CD14-positive monocyte (primary cell): ENCODE data around the gene FATE1. TPM values are rescaled to one million over a fixed set of nuclear protein-coding genes. Genes with fewer than 3 reads are reported as not detected.

ENCODE experiments used
- DNase-seq, 3 donors: peaks; one replicate each; pipeline ENCODE4 v3.0.0-alpha.2; 2011 to 2022
- H2AFZ ChIP-seq: 2 replicates; pipeline ENCODE4 v1.6.0; 2012; ENCODE audit warnings: mild to moderate bottlenecking, low read depth, low read length, inconsistent platforms; ENCODE audit not compliant: insufficient read depth, poor library complexity, severe bottlenecking
- H3K27ac ChIP-seq, 2 donors: 1 replicate in 1 of 2; 2 replicates in 1 of 2; pipeline ENCODE4 v1.5.1; 2012 to 2013; ENCODE audit warnings: low read length in 2 of 2, control low read depth in 1 of 2, inconsistent platforms in 1 of 2, low read depth in 1 of 2, mild to moderate bottlenecking in 1 of 2
- H3K27me3 ChIP-seq, 2 donors: one replicate each; pipeline versions ENCODE4 v1.6.0 to v1.6.1; 2011 to 2013; ENCODE audit warnings: low read length in 2 of 2; ENCODE audit not compliant: control insufficient read depth in 2 of 2, insufficient read depth in 2 of 2
- H3K36me3 ChIP-seq, 2 donors: replicated peaks in 1 of 2; 1 replicate in 1 of 2; 2 replicates in 1 of 2; pipeline versions ENCODE4 v1.5.1 to v1.6.1; 2012 to 2013; ENCODE audit warnings: low read length in 2 of 2, control low read depth in 1 of 2, inconsistent platforms in 1 of 2, mild to moderate bottlenecking in 1 of 2; ENCODE audit not compliant: insufficient read depth in 2 of 2, control insufficient read depth in 1 of 2
- H3K4me1 ChIP-seq, 2 donors: 1 replicate in 1 of 2; 2 replicates in 1 of 2; pipeline versions ENCODE4 v1.5.1 to v1.6.1; 2012 to 2013; ENCODE audit warnings: low read length in 2 of 2, control low read depth in 1 of 2, inconsistent platforms in 1 of 2, mild to moderate bottlenecking in 1 of 2, moderate library complexity in 1 of 2; ENCODE audit not compliant: insufficient read depth in 2 of 2, control insufficient read depth in 1 of 2
- H3K4me2 ChIP-seq: replicated peaks from 2 replicates; pipeline ENCODE3; 2012; ENCODE audit warnings: low read length, moderate library complexity, mild to moderate bottlenecking; ENCODE audit not compliant: poor library complexity, severe bottlenecking; ENCODE audit errors: extremely low read depth
- H3K4me3 ChIP-seq, 3 experiments: fragments of 200-600 bp in 1 of 3; sonication (generic) in 1 of 3; replicated peaks in 1 of 3; 1 replicate in 2 of 3; 2 replicates in 1 of 3; pipeline ENCODE4 v1.5.1; 2011 to 2013; ENCODE audit warnings: low read length in 3 of 3, mild to moderate bottlenecking in 3 of 3, control low read depth in 2 of 3, low read depth in 2 of 3, inconsistent platforms in 1 of 3, moderate library complexity in 1 of 3
- H3K79me2 ChIP-seq: 2 replicates; pipeline ENCODE4 v1.6.0; 2012; ENCODE audit warnings: mild to moderate bottlenecking, control low read depth, inconsistent platforms, low read length, moderate library complexity; ENCODE audit not compliant: insufficient read depth
- H3K9ac ChIP-seq: 2 replicates; pipeline ENCODE4 v1.6.0; 2017; ENCODE audit warnings: low read length, mild to moderate bottlenecking; ENCODE audit not compliant: insufficient read depth, poor library complexity, severe bottlenecking
- H3K9me3 ChIP-seq, 2 donors: replicated peaks in 1 of 2; 1 replicate in 1 of 2; 2 replicates in 1 of 2; pipeline versions ENCODE4 v1.5.1 to v1.6.1; 2012 to 2013; ENCODE audit warnings: low read length in 2 of 2, control low read depth in 1 of 2; ENCODE audit not compliant: control insufficient read depth in 1 of 2, insufficient read depth in 1 of 2
- H4K20me1 ChIP-seq: 2 replicates; pipeline ENCODE4 v1.6.0; 2012; ENCODE audit warnings: mild to moderate bottlenecking, low read length, control low read depth, moderate library complexity; ENCODE audit not compliant: insufficient read depth
- H3K27ac Mint-ChIP-seq, 7 donors: one replicate each; pipeline ENCODE4 v1.8.0; 2020; ENCODE audit warnings: mild to moderate bottlenecking in 7 of 7, mixed read lengths in 7 of 7, moderate library complexity in 6 of 7, inconsistent platforms in 2 of 7
- H3K27me3 Mint-ChIP-seq, 3 donors: one replicate each; pipeline ENCODE4 v1.8.0; 2021 to 2022; ENCODE audit warnings: low read depth in 3 of 3, mild to moderate bottlenecking in 3 of 3, mixed read lengths in 3 of 3, moderate library complexity in 3 of 3, inconsistent platforms in 1 of 3
- H3K36me3 Mint-ChIP-seq, 2 donors: one replicate each; pipeline ENCODE4 v1.8.0; 2020; ENCODE audit warnings: mixed read lengths in 2 of 2, inconsistent platforms in 1 of 2, mild to moderate bottlenecking in 1 of 2
- H3K4me1 Mint-ChIP-seq: one replicate; pipeline ENCODE4 v1.8.0; 2020; ENCODE audit warnings: mild to moderate bottlenecking, mixed read lengths
- H3K4me3 Mint-ChIP-seq, 2 donors: one replicate each; pipeline ENCODE4 v1.8.0; 2020; ENCODE audit warnings: mild to moderate bottlenecking in 2 of 2, mixed read lengths in 2 of 2, moderate library complexity in 1 of 2
- H3K9me3 Mint-ChIP-seq, 7 donors: one replicate each; pipeline ENCODE4 v1.8.0; 2020 to 2022; ENCODE audit warnings: mixed read lengths in 7 of 7, mild to moderate bottlenecking in 6 of 7, moderate library complexity in 6 of 7, inconsistent platforms in 2 of 7
- CTCF ChIP-seq: fragments of 200-600 bp; IDR thresholded peaks from one replicate; pipeline ENCODE4 v1.8.0; 2022; ENCODE audit warnings: antibody characterized with exemption, mild to moderate bottlenecking
- WGBS: methylation state at CpG from one replicate; pipeline ENCODE4 v1.1.5; 2013; ENCODE audit warnings: missing lambda C conversion rate; ENCODE audit not compliant: insufficient coverage; 5-methylcytosine and 5-hydroxymethylcytosine counted together
- intact Hi-C, 2 donors: fragments of 100-400 bp; cut with micrococcal nuclease; formaldehyde crosslinking; loops; one replicate each; pipeline versions ENCODE4 v1.15.0 to v1.15.1; 2023
- polyA plus RNA-seq, 3 donors: library from polyadenylated mRNA; depleted of rRNA in 1 of 3; unstranded in 2 of 3; stranded (reverse) in 1 of 3; fragments of 300-500 nt in 2 of 3; fragments of >200 nt in 1 of 3; fragmentation: Illumina TruSeq in 2 of 3; gene quantifications; 1 replicate in 2 of 3; 2 replicates in 1 of 3; pipeline ENCODE4 v1.2.3, GENCODE V29; 2012 to 2021

The FATE1 gene
- polyA plus RNA-seq, 3 donors, result not detected

- Histone ChIP-seq H3K27ac (no peak within 1 kb of the TSS), H3K79me2 (no peaks in the 10 kb centered on the region), H3K4me3 (no peak within 1 kb of the TSS), H4K20me1 (no peaks in the 10 kb centered on the region), H3K9me3 (no peaks in the 10 kb centered on the region), H3K36me3 (no peaks in the 10 kb centered on the region), H2AFZ (no peak within 1 kb of the TSS), H3K4me1 (no peaks in the 10 kb centered on the region), H3K4me2 (no peak within 1 kb of the TSS), H3K9ac (no peak within 1 kb of the TSS), H3K27me3 (no peaks in the 10 kb centered on the region)
- WGBS, result 100% methylated on average over 2 of the region's 4 CpGs
- no peak for DNase-seq
- no peak within 1 kb of the TSS for H3K4me3 Mint-ChIP-seq
- TF ChIP-seq CTCF, result no peak
- H3K4me1 Mint-ChIP-seq, result no peaks in the 10 kb centered on the region
- H3K27me3 Mint-ChIP-seq, result peaks cover 6 to 14% (median 14%) of the 10 kb centered on the region in 3 donors
- intact Hi-C loops, result no loop called here
- H3K9me3 Mint-ChIP-seq, result peaks cover 0 to 3% (median 0%) of the 10 kb centered on the region in 7 donors
- H3K27ac Mint-ChIP-seq, result no peak within 1 kb of the TSS
- no peaks in the 10 kb centered on the region for H3K36me3 Mint-ChIP-seq
These were observed 18.6 kb downstream of the FATE1 start, which contains the start of gene CNGA2 for GRCh38 chrX:151734446-151734845. Gene CNGA2, plus strand, starts transcription at chrX:151734746. Its CDS starts 3,738 bp downstream, at chrX:151738484.

GRCh38 chrX:151735219-151735618 lies 19.4 kb downstream of the FATE1 start:
- Histone ChIP-seq H3K9me3 (no peaks in the 10 kb centered on the region), H3K9ac (no peak overlapping the region), H3K4me2 (no peak overlapping the region), H3K36me3 (no peaks in the 10 kb centered on the region), H2AFZ (no peak overlapping the region), H3K27ac (no peak overlapping the region), H3K4me3 (no peak overlapping the region), H4K20me1 (no peaks in the 10 kb centered on the region), H3K27me3 (no peaks in the 10 kb centered on the region), H3K79me2 (no peaks in the 10 kb centered on the region), H3K4me1 (no peaks in the 10 kb centered on the region)
- no peaks in the 10 kb centered on the region for H3K4me1 Mint-ChIP-seq
- no peak overlapping the region for H3K4me3 Mint-ChIP-seq
- no peak overlapping the region for H3K27ac Mint-ChIP-seq
- H3K27me3 Mint-ChIP-seq, result peaks cover 5 to 14% (median 11%) of the 10 kb centered on the region in 3 donors
- DNase-seq, result no peak
- TF ChIP-seq CTCF, result no peak
- H3K9me3 Mint-ChIP-seq, result peaks cover 0 to 5% (median 0%) of the 10 kb centered on the region in 7 donors
- intact Hi-C loops, result no loop called here
- H3K36me3 Mint-ChIP-seq, result no peaks in the 10 kb centered on the region
- WGBS, result 90% methylated on average over 2 of the region's 2 CpGs
